GM18909 (cell line): ENCODE measurements around the gene HBB.

Experiments used
- ATAC-seq: cut with Tn5 transposase; IDR thresholded peaks from one replicate; pipeline ENCODE4 v1.9.1; 2021; ENCODE audit warnings: mild to moderate bottlenecking; ENCODE audit not compliant: unreplicated experiment, poor library complexity

The HBB gene

GRCh38 chr11:5229796-5230195, 2.9 kb upstream of the HBB start:
- no peak for ATAC-seq

- no peak for ATAC-seq
These were observed 2.5 kb upstream of the HBB start for GRCh38 chr11:5229356-5229755.

- ATAC-seq = no peak
These were observed 1.3 kb upstream of the HBB start for GRCh38 chr11:5228124-5228523.

GRCh38 chr11:5227681-5228080, 810 bp upstream of the HBB start:
- ATAC-seq = no peak

GRCh38 chr11:5225480-5225871, 1.4 kb downstream of the HBB start:
- no peak for ATAC-seq

- no peak for ATAC-seq
These were observed 2.1 kb downstream of the HBB start for GRCh38 chr11:5224538-5225479.

- ATAC-seq = no peak
These were observed 3.2 kb downstream of the HBB start for GRCh38 chr11:5223686-5224085.

GRCh38 chr11:5223146-5223545, 3.7 kb downstream of the HBB start:
- ATAC-seq = no peak

- no peak for ATAC-seq
These were observed 16.4 kb downstream of the HBB start for GRCh38 chr11:5210376-5210885.

GRCh38 chr11:5204787-5205186, 22.1 kb downstream of the HBB start:
- ATAC-seq = peak; percentile 84

GRCh38 chr11:5203366-5203765, 23.5 kb downstream of the HBB start:
- no peak for ATAC-seq

GRCh38 chr11:5200582-5200981, 26.3 kb downstream of the HBB start, which contains the start of gene OR51V1:
Gene OR51V1, minus strand, starts transcription at chr11:5200682. Its CDS starts 0 bp downstream, at chr11:5200682.
- no peak for ATAC-seq

GRCh38 chr11:5198285-5198684, 28.6 kb downstream of the HBB start:
- no peak for ATAC-seq

GRCh38 chr11:5197536-5197935, 29.3 kb downstream of the HBB start:
- ATAC-seq = no peak

GRCh38 chr11:5196731-5197130, 30.1 kb downstream of the HBB start:
- no peak for ATAC-seq

- no peak for ATAC-seq
These were observed 30.8 kb downstream of the HBB start for GRCh38 chr11:5196067-5196466.

GRCh38 chr11:5192738-5193137, 34.1 kb downstream of the HBB start:
- ATAC-seq = no peak

GRCh38 chr11:5188201-5188600, 38.7 kb downstream of the HBB start:
- no peak for ATAC-seq

GRCh38 chr11:5178046-5178837, 48.6 kb downstream of the HBB start:
- ATAC-seq = no peak
